ENCODE results near the gene IL17B. TPM values are rescaled to one million over a fixed set of nuclear protein-coding genes. Genes with fewer than 3 reads are reported as not detected.
"Not testable (repeated sequence)": the region's sequence is repeated elsewhere in the genome, so short reads cannot be mapped to it uniquely, and the experiment has no call there.

Gene IL17B
- total RNA-seq, 1 donor from 2014 or later: not detected

- ATAC-seq (ENCODE audit: poor library complexity): peak; percentile 6
- no peak for DNase-seq
- intact Hi-C loops (cut with DNase I): no loop called here
These were observed 26.6 kb upstream of the IL17B start for GRCh38 chr5:149405550-149406202.

- DNase-seq: no peak
- intact Hi-C loops (cut with DNase I): no loop called here
- ATAC-seq (ENCODE audit: poor library complexity): no peak
These were observed 25.9 kb upstream of the IL17B start for GRCh38 chr5:149404746-149405549.

DNA sequence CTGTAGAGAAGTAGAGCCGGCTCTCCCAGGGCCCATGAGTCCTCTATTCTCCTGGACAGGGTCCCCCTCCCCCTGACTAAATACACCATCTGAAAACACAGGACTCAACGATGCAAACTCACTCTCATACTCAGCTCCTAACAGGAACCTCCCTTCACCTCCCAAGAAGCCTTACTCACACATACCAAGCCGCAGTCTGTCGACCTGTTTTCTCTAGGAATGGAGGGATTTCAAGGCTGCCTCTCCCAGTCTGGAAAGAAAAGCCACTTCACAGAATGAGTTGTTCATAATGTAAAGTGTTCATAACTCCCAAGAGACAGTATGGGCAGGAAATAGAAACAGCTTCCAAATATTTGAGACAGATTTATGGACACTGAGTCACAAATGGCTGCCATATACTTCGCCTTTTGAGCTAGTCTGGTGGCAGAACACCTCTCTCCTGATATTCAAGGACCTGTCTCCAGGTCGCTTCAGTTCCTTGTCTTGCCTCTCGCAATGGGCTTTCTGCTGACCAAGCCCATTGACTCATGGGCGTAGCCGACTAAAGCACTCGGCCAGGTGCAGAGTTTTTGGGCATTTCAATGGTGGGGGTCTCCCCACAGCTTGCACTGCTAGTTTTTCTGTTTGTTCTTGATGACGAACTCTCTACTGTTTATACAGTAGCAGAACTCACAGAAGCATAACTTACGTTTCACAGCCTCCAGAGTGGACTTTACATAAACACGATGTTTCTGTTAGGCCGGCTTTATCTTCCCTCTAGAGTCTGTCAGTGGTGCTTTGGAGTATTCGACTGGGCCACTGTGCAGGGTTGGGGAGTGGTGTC, 25.0 kb upstream of the IL17B start:
- intact Hi-C loops (cut with DNase I): no loop called here
- ATAC-seq (ENCODE audit: poor library complexity) (no peak), DNase-seq (no peak)

- ATAC-seq (ENCODE audit: poor library complexity) (no peak), DNase-seq (no peak)
- intact Hi-C loops (cut with DNase I): no loop called here
These were observed 23.2 kb upstream of the IL17B start for GRCh38 chr5:149402291-149402690.

DNA sequence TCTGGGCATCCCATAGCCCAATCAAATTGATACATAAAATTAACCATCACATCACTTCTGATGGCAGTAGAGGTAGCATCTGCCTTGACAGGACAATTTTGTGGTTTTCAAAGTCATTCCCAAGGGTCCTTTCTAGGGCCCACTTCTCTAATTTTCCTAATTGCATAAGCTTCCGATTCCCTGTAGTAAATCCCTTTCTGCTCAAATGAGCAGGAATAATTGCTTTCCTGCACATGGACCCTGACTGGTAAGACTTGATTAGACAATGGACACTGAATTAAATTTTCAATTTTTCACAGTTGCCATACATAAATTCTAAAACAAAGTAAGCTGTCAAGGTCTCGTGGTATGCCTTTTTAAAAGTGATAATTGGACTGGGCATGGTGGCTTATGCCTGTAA, 22.0 kb upstream of the IL17B start:
- no peak for DNase-seq
- no peak for ATAC-seq (ENCODE audit: poor library complexity)
- intact Hi-C loops (cut with DNase I): no loop called here

DNA sequence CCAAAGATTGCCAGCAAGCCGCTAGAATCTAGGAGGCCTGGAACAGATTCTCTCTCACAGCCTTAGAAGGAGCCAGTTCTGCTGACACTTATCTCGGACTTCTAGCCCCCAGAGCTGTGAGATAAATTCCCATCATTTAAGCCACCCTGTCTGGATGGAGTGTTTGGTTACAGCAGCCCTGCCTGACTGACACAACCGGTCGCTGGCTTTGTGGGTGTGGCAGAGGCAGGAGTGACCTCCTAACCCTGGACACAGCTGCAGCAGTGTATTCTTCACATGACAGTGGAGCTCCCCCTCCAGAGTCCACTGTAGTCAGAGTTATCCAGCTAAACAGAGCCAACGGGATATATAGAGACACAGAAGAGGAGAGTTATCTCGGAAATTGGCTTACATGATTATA, 21.2 kb upstream of the IL17B start:
- intact Hi-C loops (cut with DNase I): no loop called here
- ATAC-seq (ENCODE audit: poor library complexity) (peak; percentile 45), DNase-seq (no peak)

GRCh38 chr5:149399775-149400174, 20.7 kb upstream of the IL17B start:
- no peak for ATAC-seq (ENCODE audit: poor library complexity)
- intact Hi-C loops (cut with DNase I): no loop called here
- DNase-seq: no peak

- DNase-seq; ATAC-seq (ENCODE audit: poor library complexity); intact Hi-C loops (cut with DNase I): not testable (repeated sequence)
These were observed 19.7 kb upstream of the IL17B start for GRCh38 chr5:149398747-149399266.

DNA sequence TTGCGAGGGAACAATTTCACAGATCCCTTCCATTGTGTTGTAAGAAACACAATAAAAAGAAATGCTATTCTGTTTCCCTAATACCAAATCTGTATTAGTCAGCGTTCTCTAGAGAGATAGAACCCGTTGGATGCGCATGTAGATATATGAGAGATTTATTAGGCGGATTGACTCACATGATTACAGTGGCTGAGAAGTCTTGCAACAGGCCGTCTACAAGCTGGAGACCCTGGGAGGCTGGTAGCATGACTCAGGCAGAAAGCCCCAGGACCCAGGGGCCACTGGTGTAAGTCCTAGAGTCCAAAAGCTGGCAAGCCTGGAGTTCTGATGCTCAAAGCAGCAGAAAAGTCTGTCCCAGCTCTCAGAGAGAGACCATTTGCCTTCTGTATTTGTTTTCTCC, 18.4 kb upstream of the IL17B start:
- DNase-seq (no peak), ATAC-seq (ENCODE audit: poor library complexity) (no peak)
- intact Hi-C loops (cut with DNase I): no loop called here

DNA sequence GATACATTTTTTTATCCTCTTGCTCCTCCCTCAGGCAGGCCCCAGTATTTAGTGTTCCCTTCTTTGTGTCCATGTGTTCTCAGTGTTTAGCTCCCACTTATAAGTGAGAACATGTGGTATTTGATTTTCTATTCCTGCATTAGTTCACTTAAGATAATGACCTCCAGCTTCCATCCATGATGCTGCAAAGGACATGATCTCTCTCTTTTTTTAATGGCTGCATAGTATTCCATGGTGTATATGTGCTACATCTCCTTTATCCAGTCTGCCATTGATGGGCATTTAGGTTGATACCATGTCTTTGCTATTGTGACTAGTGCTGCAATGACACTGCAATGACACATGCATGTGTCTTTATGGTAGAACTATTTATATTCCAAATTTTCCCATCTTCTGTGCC, 15.9 kb upstream of the IL17B start:
- intact Hi-C loops (cut with DNase I); DNase-seq; ATAC-seq (ENCODE audit: poor library complexity): not testable (repeated sequence)

- DNase-seq (no peak), ATAC-seq (ENCODE audit: poor library complexity) (no peak)
- intact Hi-C loops (cut with DNase I): no loop called here
These were observed 13.6 kb upstream of the IL17B start for GRCh38 chr5:149392718-149393117.

GRCh38 chr5:149391524-149391923, 12.4 kb upstream of the IL17B start:
- DNase-seq (no peak), ATAC-seq (ENCODE audit: poor library complexity) (no peak)
- intact Hi-C loops (cut with DNase I): no loop called here

GRCh38 chr5:149391076-149391475, 12.0 kb upstream of the IL17B start:
- ATAC-seq (ENCODE audit: poor library complexity); DNase-seq; intact Hi-C loops (cut with DNase I): not testable (repeated sequence)

DNA sequence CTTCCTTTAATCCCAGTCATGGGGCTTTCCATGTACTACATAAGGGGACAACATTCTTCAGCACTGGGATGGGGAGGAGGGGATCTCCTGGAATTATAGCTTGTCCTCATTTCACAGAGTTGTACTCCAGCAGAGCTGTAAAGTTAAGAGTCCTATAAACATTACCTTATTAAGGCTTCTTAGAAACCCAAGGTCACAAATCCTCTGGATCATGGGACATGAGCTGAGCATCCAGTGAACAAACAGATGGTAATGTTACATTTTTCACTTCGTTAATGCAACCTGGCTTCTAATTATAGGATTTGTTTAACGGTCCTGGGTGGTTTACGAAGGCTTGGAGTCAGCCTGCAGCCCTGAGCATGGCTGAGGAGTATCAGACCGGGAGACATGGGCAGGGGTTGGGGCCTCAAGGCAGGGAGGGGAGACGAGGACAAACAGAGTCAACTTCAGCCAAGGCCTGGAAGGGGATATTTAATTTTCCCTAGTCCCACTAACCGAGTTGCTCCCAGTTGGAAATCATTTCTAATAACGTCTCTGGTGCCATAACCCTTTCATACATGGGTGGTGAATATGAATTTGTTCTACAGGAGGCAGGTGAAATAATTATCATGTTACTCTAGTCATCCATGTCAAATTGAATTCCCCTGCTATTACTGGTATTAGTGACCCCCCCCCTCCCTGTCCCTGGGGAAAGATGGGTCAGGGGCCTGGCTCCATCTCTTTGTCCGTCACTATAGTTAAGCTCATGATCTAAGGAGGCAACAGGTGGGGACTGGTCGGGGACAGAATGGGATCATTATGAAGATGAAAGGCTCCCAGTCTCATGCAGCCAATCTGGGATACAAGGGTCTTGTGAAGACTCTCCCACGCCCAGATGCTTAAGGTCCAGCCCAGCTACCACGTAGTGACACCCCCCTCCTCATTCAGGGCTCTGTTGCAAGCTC, 10.7 kb upstream of the IL17B start:
- ATAC-seq (ENCODE audit: poor library complexity): no peak

DNA sequence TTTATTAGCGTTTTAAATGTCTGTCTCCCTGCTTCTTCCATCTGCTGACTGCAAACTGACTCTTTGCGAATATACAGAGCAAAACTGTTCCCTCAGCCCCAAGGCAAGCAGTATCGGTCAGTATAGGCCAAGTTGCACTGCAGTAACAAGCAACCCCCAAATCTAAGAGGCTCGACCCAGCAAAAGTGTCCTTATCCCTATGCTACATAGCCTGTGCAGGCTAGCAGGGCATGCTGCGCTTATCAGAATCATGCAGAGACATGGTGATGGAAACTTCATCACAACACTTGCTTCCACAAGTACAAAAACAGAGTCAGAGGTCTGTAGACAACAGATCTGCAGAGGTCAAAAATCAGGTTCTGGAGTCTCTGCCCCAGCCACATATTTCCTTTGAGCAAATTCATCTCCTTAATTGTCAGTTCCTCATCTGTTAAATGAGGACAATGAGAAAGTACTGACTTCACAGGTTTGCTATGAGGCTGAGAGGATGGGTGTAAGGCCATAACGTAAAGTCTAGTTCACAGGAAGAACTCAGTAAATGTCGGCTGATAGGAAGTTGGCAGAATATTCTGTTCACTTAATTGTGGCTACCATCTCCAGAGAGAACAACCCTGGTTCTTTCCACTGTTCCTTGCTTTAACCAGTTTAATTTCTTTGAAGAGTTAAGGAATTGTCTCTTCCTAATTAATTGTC, 9.6 kb upstream of the IL17B start:
- DNase-seq (no peak), ATAC-seq (ENCODE audit: poor library complexity) (no peak)
- intact Hi-C loops (cut with DNase I): loop anchor here (5.0 kb wide), 1 partner anchor 34 kb away; no protein-coding TSS in a partner anchor

More for the DNA sequence above, 10.7 kb upstream of the IL17B start:
- no peak for DNase-seq
- intact Hi-C loops (cut with DNase I): loop anchor here (5.0 kb wide), 1 partner anchor 32 kb away; no protein-coding TSS in a partner anchor

- intact Hi-C loops (cut with DNase I): loop anchor here (5.0 kb wide), 1 partner anchor 34 kb away; no protein-coding TSS in a partner anchor
- no peak for DNase-seq
- peak; percentile 5 for ATAC-seq (ENCODE audit: poor library complexity)
These were observed 8.9 kb upstream of the IL17B start for GRCh38 chr5:149387982-149388381.

DNA sequence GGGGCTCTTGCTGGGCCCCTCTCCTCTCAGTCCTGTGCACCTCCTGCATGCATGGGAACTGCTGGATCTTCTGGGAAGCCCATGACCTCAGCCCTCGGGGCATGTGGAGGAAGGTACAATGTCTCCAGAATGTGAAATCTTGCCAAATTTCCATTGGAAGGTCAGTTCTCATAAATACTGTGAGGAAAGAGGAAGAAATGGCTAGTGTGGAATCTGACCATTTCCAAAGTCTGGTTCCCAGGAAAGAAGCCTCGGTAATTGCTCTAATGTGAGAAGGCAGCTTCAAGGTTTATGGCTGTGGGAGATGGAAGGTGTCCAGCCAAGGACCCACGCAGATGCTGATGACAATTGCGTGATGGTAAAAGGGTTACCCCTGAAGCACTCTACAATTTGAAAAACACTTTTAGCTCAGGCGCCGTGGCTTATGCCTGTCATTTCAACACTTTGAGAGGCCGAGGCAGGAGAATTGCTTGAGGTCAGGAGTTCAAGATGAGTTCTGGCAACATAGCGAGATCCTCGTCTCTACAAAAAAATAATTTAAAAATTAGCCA, 8.1 kb upstream of the IL17B start:
- intact Hi-C loops (cut with DNase I): loop anchor here (5.0 kb wide), 1 partner anchor 35 kb away; no protein-coding TSS in a partner anchor

More for the DNA sequence above, 8.1 kb upstream of the IL17B start:
- ATAC-seq (ENCODE audit: poor library complexity) (peak; percentile 3), DNase-seq (no peak)

All from Right ventricle myocardium superior (tissue), 1 donor.